Hepatocyte (in vitro differentiated cells): ENCODE data around the gene MVD.

ENCODE experiments used
- CTCF ChIP-seq: fragments of 200-600 bp; sonication (generic); IDR thresholded peaks from 2 replicates; pipeline ENCODE4 v1.5.1; 2016; ENCODE audit warnings: antibody characterized with exemption, mild to moderate bottlenecking; ENCODE audit not compliant: poor library complexity
- EZH2 ChIP-seq: fragments of 200-600 bp; sonication (generic); IDR thresholded peaks from 2 replicates; pipeline ENCODE4 v1.6.1; 2016; ENCODE audit warnings: antibody characterized with exemption, mild to moderate bottlenecking, borderline replicate concordance

- TF ChIP-seq CTCF (no peak), EZH2 (no peak)
Observed at GRCh38 chr16:88649924-88650748, 12.8 kb downstream of the MVD start.
